G401.6 (cell line): ENCODE results near the gene FOXD2.

Experiments
- FAIRE-seq: peaks from 2 replicates; lab custom pipeline; 2012; peaks lifted over from hg19 to GRCh38; lab: Jason Lieb, UNC

FOXD2 gene

DNA sequence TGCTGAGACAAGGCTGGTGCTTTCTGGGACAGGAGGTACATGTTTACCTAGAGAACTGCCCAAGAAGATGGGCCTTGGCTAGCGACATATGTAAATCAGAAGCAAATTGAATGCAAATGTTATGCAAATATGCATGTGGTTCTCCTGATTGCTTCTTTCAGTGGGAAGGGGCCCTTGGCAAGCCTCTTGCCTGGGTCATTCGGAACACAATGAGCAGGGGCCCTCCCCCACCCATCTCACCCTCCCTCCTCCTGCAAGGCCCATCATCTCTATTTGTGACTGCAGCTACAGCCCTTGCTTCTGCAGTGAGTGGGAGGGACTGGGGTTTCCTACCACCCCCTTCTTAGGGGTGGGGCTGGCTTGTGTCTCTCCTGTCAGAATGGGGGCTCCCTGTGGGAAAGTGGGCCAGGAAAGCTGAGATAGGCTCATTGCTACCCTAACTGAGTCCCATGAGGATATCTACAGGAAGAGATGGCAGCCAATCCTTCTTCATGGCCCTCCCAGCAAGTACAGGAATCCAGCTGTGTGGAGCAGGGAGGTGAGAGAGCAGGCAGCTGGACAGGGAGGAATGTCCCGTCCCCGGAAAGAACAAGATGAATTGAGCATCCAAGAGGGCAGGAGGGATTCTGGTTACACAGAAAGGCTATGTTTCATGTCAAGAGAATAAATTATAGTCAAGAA lies 31.0 kb downstream of the FOXD2 start:
- FAIRE-seq, result no peak

DNA sequence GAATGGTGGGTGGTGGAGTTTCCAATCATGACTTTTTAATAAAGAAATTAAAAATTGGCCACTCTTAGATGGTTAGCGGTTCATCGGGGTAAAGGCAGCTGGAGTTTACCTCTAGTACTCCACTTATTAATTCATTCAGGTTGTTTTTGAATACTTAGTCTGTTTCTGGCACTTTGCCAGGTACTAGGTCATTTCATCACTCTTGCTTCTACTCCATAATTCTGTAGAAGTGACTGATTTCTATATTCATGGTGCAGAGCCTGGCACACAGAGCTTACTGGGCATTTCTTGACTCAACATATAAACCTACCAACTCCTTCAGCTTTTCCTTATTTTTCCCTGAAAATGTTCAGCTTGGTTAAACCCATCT lies 31.5 kb downstream of the FOXD2 start:
- FAIRE-seq, result no peak

DNA sequence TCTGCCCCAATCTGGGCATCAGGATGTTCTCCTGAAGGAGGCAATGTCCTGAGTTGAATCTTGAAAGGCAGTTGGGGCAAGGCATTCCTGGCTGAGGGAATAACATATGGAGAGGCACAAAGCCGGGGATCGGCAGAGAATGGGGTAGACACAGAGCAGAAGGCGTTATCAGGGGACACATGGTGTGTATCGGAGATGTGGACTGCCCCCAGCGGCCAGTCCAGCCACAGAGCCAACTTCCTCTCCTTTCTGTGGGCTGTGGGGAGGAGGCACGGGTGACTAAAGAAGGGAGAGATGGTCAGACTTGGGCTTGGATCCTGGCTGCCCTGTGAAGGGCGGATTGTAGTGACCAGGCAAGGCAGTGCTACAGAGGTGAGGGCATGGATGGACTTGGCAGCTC lies 32.1 kb downstream of the FOXD2 start:
- FAIRE-seq, result no peak

DNA sequence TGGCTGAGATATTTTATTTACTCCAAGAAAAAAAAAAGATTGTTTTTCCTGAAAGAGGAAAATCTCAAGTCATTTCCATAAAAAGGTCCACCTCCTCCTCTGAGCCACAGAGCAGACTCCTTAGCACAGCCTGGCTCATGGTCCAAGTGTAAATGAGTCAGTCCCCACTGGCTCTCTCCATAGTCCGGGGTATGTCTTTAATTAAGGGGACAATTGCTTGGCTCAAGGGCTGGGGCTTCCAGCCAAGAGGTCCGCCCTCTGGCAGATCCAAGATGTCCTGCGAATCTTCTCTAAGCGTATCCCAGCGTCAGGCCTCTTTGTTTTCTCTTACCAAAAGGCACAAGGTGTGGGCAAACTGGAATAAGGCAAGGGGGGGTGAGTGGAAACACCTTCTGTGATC lies 33.3 kb downstream of the FOXD2 start:
- no peak for FAIRE-seq

DNA sequence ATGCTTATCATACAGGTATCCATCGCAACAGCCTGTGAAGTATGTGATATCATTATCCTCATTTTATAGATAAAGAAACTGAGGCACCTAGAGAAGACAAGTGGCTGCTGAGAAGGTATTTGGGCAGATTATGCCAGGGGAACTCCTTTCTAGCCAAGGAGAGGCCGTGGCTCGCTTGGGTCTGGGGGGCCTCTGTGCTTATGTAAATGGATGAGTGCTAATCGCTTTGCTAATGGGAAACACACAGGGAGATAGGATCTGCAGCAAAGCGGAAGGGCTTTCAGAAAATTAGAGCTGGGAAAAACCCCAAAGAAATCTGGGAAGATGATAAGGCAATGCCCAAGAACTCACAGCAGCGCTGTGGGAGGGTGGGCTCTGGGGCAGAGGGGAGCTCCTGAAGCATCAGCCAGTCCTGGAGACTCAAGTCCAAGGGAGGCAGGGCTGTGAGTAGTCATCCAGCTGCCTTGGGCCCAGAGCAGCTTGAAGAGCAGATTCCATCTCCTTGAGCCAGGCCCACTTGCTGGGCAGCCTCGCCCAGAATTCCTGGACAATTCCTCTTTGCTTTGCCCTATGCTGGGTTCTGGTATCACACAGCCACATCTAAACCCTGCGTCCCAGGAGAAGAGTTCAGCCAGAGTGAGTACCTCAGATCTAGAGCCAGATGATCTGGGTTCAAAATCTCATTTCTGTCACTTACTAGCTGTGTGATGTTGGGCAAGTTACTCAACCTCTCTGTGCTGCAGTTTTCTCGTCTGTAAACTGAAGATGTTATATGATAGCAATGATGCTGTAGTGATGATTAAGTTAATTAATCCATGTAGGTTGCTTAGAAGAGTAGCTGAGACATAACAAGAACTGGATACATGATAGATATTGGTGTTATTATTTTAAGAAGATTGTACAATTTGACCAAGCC lies 36.7 kb downstream of the FOXD2 start:
- no peak for FAIRE-seq

DNA sequence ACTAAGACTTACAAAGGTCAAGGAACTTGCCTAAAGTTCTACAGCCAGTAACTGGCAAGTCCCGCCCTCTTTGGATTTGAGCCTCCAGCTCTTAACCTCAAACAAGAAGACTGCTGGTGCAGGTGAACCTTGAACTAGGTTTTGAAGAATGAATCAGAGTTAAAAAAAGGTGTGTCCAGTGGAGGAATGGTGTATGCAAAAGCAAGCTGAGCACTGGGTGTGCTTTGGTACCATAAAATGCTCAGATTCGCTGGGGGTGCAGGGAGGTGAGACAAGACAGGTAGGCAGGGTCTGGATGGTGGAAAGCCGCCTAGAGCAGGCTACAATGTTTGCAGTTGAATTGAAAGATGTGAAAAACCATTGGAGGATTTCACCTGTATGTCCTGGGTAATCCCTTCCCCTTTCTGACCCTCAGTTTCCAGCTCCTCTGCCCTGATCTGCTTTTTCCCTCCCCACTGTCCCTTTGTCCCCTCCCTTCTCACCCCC lies 39.8 kb downstream of the FOXD2 start:
- no peak for FAIRE-seq

DNA sequence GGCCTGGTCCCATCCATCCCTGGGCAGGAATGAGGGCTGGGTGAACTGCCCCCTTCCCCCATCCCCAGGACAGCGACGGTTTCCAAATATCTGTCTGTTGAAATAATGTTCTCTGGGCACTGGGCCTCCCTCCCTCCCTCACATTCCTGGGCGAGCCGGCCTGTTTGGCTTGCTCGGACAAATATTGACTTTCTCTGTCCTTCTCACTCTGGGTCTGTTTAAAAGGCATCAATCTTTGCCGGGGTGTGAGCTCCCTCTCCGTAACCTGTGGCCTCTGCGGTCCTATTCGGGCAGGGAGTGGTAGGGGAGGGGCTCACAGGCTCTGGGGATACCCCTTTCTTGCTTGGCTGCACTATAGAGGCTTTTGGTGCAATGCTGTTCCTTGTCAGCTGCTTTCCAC lies 40.2 kb downstream of the FOXD2 start:
- no peak for FAIRE-seq

DNA sequence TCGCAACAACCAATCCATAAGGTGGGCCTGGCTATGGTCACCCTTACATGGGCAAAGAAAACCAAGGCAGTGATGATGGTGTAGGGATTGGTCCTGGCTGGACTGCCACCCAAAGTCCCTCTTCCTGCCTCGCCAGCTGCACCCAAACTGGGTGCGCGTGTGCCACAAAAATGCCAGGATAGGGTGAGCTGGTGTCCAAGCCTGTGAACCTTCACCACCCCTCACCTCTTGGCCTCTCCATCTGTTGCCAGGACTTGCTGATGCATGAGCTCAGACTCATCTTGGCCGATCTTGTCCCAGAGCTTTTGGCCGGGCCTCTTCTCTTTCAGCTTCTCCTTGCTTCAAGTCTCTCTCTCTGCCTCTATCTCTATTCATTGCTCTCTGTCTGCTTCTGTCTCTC lies 41.8 kb downstream of the FOXD2 start:
- no peak for FAIRE-seq

DNA sequence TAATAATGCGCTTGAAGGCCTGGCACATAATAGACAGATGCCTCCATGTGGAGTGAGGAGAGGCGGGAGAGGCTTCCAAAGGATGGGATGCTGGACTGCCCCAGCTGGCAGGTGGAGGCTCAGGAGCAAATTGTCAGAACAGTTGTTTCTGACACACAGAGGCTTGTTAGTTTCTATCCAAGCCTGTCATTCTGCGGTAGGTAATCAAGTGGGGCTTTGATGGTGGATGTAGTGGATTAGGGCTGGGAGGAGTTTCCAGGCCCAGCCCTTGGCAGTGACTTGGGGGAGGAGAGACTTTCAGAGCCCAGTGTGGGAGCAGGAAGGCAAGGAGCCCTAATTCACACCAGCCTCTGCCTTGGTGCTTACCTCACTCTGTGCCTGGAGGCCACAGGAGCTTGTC lies 44.1 kb downstream of the FOXD2 start:
- FAIRE-seq, result no peak

DNA sequence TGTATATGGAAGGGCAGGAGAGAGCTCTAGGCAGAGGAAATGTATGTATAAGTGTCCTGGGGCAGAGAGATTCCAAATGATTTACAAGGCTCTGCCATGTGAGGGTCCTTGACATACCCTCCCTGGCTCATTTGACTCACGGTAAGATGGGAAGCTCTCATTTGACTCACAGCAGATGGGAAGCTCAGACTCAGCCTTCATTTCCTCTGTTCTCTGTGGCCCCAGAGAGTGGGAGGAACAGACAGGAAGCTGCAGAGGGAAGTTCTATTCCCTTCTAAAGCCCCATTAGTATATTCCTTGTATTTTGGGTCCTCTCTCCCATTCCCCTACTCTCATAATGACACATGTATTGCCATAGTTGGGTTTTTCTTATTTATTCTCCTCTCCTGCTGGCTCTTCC lies 44.9 kb downstream of the FOXD2 start:
- FAIRE-seq, result no peak

DNA sequence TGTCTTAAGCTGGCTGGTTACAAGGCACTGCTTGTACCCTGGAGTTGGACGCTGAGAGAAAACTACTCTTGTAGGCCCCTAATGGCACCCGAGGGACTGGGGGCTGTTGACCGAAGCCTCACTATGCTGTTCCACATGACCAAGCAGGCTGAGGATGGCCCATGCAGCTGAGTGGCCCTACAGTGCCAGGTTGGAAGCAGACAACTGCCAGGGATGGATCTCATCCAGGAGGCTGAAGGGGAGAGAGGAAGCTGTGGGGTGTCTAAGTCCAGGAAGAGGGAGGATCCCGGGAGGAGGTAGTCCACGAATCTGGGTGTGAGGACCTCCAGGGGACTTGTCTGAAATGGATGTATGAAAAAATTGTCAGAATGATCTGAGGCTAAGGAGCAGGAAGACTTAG lies 45.8 kb downstream of the FOXD2 start:
- FAIRE-seq, result no peak

DNA sequence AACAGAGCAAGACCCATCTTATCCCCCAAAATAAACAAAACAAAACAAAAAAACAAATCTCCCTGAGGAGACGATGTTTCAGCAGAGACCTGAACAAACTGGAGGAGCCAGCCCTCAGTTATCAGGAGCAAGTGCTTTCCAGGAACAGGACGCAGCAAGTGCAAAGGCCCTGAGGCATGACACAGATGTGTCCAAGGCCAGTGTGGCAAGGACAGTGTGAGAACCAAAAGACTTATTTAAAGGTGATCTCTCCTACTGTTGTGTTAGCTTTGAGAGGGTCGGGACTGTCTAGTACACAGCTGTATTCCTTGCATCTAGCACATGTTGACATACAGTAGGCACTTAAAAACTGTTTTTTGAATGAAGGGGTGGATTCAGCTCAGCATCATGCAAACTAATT lies 48.0 kb downstream of the FOXD2 start:
- no peak for FAIRE-seq

DNA sequence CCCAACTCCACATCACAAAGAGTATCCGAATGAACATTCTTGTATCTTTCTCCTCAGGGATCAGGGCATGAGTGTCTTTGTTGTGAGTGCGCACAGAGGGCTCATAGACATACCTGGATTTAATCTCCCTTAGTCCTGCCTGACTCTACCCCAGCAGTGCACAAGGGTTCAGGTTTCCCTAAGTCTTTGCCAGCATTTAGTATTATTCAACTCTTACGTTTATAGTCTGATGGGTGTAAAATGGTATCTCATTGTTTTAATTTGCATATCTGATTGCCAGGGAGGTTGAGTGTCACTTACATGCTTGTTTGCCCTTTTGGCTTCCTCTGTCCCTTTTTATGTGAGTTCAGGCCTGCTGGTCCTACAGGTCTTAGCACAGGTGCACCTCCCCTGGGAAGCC lies 49.5 kb downstream of the FOXD2 start:
- no peak for FAIRE-seq

DNA sequence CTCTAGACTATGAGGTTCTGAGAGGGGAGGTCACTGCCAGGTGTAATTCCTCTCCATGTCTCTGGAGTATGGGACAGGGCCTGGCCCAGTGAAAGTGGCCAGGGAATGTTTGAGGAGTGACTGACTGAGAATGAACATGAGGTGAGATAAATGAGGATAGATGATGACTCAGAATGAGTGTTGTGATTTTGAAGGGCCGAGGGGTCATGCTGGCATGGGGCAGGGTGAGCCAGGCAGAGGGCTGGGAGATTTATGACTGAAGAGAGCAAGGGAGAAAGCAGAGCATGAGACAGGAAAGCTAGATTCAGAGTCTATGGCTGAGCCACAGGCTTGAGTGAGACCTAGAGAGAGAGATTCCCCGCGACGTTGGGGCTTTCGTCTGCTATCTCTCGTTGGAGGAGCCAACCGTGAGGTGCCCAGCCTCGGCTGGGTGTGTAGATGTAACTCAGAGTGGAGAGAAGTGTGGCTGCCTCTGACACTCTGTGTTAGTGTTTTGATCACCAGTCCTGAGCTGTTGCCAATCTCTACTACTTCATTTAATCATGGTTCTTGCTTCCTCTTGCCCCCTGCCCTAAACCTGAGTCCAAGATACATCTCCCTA lies 50.1 kb downstream of the FOXD2 start:
- no peak for FAIRE-seq
